BJ (cell line): Measurements from ENCODE around the gene TMEM229B. TPM values are rescaled to one million over a fixed set of nuclear protein-coding genes. Genes with fewer than 3 reads are reported as not detected.

Experiments
- CTCF ChIA-PET: fragments of 350-600 bp; formaldehyde crosslinking; extraction: SDS; loops from one replicate; lab custom pipeline; 2021; ENCODE audit warnings: antibody characterized with exemption, inconsistent platforms; lab: Yijun Ruan, JAX
- POLR2A ChIA-PET: fragments of 300-600 bp; sonication (Branson Sonifier 250); formaldehyde crosslinking; extraction: SDS; loops from one replicate; lab custom pipeline; 2021; ENCODE audit warnings: antibody characterized with exemption; lab: Charles Lee
- DNase-seq: peaks from one replicate; pipeline ENCODE4 v3.0.0-alpha.2; 2011; ENCODE audit warnings: low read depth
- H3K27me3 ChIP-seq: 2 replicates; pipeline ENCODE4 v1.6.0; 2011; ENCODE audit warnings: low read length; ENCODE audit not compliant: control insufficient read depth, insufficient read depth
- H3K36me3 ChIP-seq: 2 replicates; pipeline ENCODE4 v1.5.1; 2011; ENCODE audit warnings: low read length; ENCODE audit not compliant: control insufficient read depth, insufficient read depth
- H3K4me3 ChIP-seq: 2 replicates; pipeline ENCODE4 v1.5.1; 2011; ENCODE audit warnings: low read depth, mild to moderate bottlenecking, control low read depth, low read length
- CTCF ChIP-seq: IDR thresholded peaks from 2 replicates; pipeline ENCODE4 v1.5.1; 2011; ENCODE audit warnings: low read depth, mild to moderate bottlenecking, control low read depth, inconsistent platforms, low read length, moderate library complexity; ENCODE audit not compliant: insufficient read depth
- polyA plus RNA-seq: library from polyadenylated mRNA; depleted of rRNA; stranded (reverse); fragments of >200 nt; gene quantifications from 2 replicates; pipeline ENCODE4 v1.2.3, GENCODE V29; 2011

Gene TMEM229B
- polyA plus RNA-seq, 1 experiment = 0.25 TPM

- ChIA-PET CTCF (no interaction called here), POLR2A (no interaction called here)
- Histone ChIP-seq H3K4me3 (no peak overlapping the region), H3K27me3 (peaks cover 1% of the 10 kb centered on the region; the same call in 1 of the 2 replicates), H3K36me3 (no peaks in the 10 kb centered on the region)
- DNase-seq = no peak
- TF ChIP-seq CTCF = no peak
Measured at GRCh38 chr14:67497216-67497615, 8.7 kb upstream of the TMEM229B start.

- ChIA-PET CTCF (no interaction called here), POLR2A (no interaction called here)
- Histone ChIP-seq H3K4me3 (no peak overlapping the region), H3K36me3 (no peaks in the 10 kb centered on the region), H3K27me3 (peaks cover 4% of the 10 kb centered on the region)
- no peak for TF ChIP-seq CTCF
- DNase-seq = no peak
Measured at GRCh38 chr14:67495827-67496226, 7.3 kb upstream of the TMEM229B start.

- DNase-seq = no peak
- POLR2A ChIA-PET = no interaction called here
- no peak for TF ChIP-seq CTCF
- CTCF ChIA-PET = interaction anchor here (1.0 to 1.3 kb wide), 2 partner anchors 9 to 10 kb away, joined by 3 read pairs; no protein-coding TSS in a partner anchor
- peaks cover 3% of the 10 kb centered on the region for H3K27me3 ChIP-seq
- no peaks in the 10 kb centered on the region for H3K36me3 ChIP-seq
- no peak overlapping the region for H3K4me3 ChIP-seq
Measured at GRCh38 chr14:67493092-67493717, 4.7 kb upstream of the TMEM229B start.

- ChIA-PET POLR2A (interaction anchor here (0.6 kb wide), 1 partner anchor 16 kb away, joined by 6 read pairs; no protein-coding TSS in a partner anchor), CTCF (interaction anchor here (1.0 to 1.3 kb wide), 2 partner anchors 9 to 11 kb away, joined by 3 read pairs; no protein-coding TSS in a partner anchor)
- Histone ChIP-seq H3K36me3 (no peaks in the 10 kb centered on the region), H3K4me3 (no peak overlapping the region), H3K27me3 (peaks cover 5% of the 10 kb centered on the region)
- TF ChIP-seq CTCF = no peak
- DNase-seq = no peak
Measured at GRCh38 chr14:67492538-67492937, 4.0 kb upstream of the TMEM229B start.

GRCh38 chr14:67491741-67492507, 3.4 kb upstream of the TMEM229B start:
- CTCF ChIA-PET = interaction anchor here (1.0 to 1.3 kb wide), 2 partner anchors 8 to 12 kb away, joined by 3 read pairs; no protein-coding TSS in a partner anchor
- POLR2A ChIA-PET = interaction anchor here (0.6 kb wide), 1 partner anchor 17 kb away, joined by 6 read pairs; no protein-coding TSS in a partner anchor

More at GRCh38 chr14:67491741-67492507, 3.4 kb upstream of the TMEM229B start:
- TF ChIP-seq CTCF = no peak
- Histone ChIP-seq H3K27me3 (peaks cover 5% of the 10 kb centered on the region), H3K4me3 (no peak overlapping the region), H3K36me3 (no peaks in the 10 kb centered on the region)
- DNase-seq = no peak
